ENCODE measurements around the gene KRTAP12-4.
"Not testable (repeated sequence)": the region's sequence is repeated elsewhere in the genome, so short reads cannot be mapped to it uniquely, and the experiment has no call there.

KRTAP12-4 gene

GRCh38 chr21:44666401-44667320 lies 12.2 kb upstream of the KRTAP12-4 start, which contains the start of gene KRTAP12-2:
KRTAP12-2 (minus strand) TSS chr21:44666927; CDS start chr21:44666886, 41 bp downstream.
- Histone ChIP-seq H4K20me1 (ENCODE audit: insufficient read depth, low read length) (no peaks in the 10 kb centered on the region), H3K4me3 (ENCODE audit: low read depth, low read length, poor library complexity, severe bottlenecking) (no peak within 1 kb of the TSS), H3K36me3 (ENCODE audit: insufficient read depth, low read length) (no peaks in the 10 kb centered on the region), H3K79me2 (ENCODE audit: insufficient read depth, low read length) (no peaks in the 10 kb centered on the region), H3K27me3 (ENCODE audit: insufficient read depth, low read length) (no peaks in the 10 kb centered on the region; the same call in 1 of the 2 replicates), H3K4me1 (ENCODE audit: insufficient read depth, low read length, severe bottlenecking) (no peaks in the 10 kb centered on the region), H3K27ac (ENCODE audit: low read depth, low read length, poor library complexity, severe bottlenecking) (no peak within 1 kb of the TSS), H3F3A (ENCODE audit: insufficient read depth, low read length) (no peaks in the 10 kb centered on the region), H3K9ac (ENCODE audit: low read length) (no peak within 1 kb of the TSS), H3K9me3 (ENCODE audit: low read length) (no peaks in the 10 kb centered on the region), H3K4me2 (ENCODE audit: low read length) (no peak within 1 kb of the TSS), H3K9me2 (ENCODE audit: low read depth, low read length) (no peaks in the 10 kb centered on the region), H2AFZ (ENCODE audit: low read length) (no peak within 1 kb of the TSS)
- TF ChIP-seq CTCF (IDR thresholded peaks at IDR 0.05; ENCODE audit: low read length) (no peak), EZH2 (IDR thresholded peaks at IDR 0.05; ENCODE audit: borderline replicate concordance, low read length) (no peak)

- Histone ChIP-seq H3K9me2 (ENCODE audit: low read depth, low read length) (no peaks in the 10 kb centered on the region), H3F3A (ENCODE audit: insufficient read depth, low read length) (no peaks in the 10 kb centered on the region), H3K9ac (ENCODE audit: low read length) (no peak overlapping the region), H3K36me3 (ENCODE audit: insufficient read depth, low read length) (no peaks in the 10 kb centered on the region), H3K4me2 (ENCODE audit: low read length) (no peak overlapping the region), H4K20me1 (ENCODE audit: insufficient read depth, low read length) (no peaks in the 10 kb centered on the region), H3K79me2 (ENCODE audit: insufficient read depth, low read length) (no peaks in the 10 kb centered on the region), H3K9me3 (ENCODE audit: low read length) (no peaks in the 10 kb centered on the region), H3K27ac (ENCODE audit: low read depth, low read length, poor library complexity, severe bottlenecking) (no peak overlapping the region), H3K4me3 (ENCODE audit: low read depth, low read length, poor library complexity, severe bottlenecking) (no peak overlapping the region), H3K4me1 (ENCODE audit: insufficient read depth, low read length, severe bottlenecking) (no peaks in the 10 kb centered on the region), H2AFZ (ENCODE audit: low read length) (no peak overlapping the region), H3K27me3 (ENCODE audit: insufficient read depth, low read length) (no peaks in the 10 kb centered on the region; the same call in 1 of the 2 replicates)
- TF ChIP-seq CTCF (IDR thresholded peaks at IDR 0.05; ENCODE audit: low read length) (no peak), EZH2 (IDR thresholded peaks at IDR 0.05; ENCODE audit: borderline replicate concordance, low read length) (no peak)
Observed at GRCh38 chr21:44664691-44665090, 10.2 kb upstream of the KRTAP12-4 start.

GRCh38 chr21:44661567-44661966 lies 7.1 kb upstream of the KRTAP12-4 start:
- not testable (repeated sequence) for H4K20me1 ChIP-seq (ENCODE audit: insufficient read depth, low read length); H3K79me2 ChIP-seq (ENCODE audit: insufficient read depth, low read length); H3K4me3 ChIP-seq (ENCODE audit: low read depth, low read length, poor library complexity, severe bottlenecking); H3K9ac ChIP-seq (ENCODE audit: low read length); H3K36me3 ChIP-seq (ENCODE audit: insufficient read depth, low read length); H3K27ac ChIP-seq (ENCODE audit: low read depth, low read length, poor library complexity, severe bottlenecking); H3K9me2 ChIP-seq (ENCODE audit: low read depth, low read length); H3K4me2 ChIP-seq (ENCODE audit: low read length); H2AFZ ChIP-seq (ENCODE audit: low read length); H3K4me1 ChIP-seq (ENCODE audit: insufficient read depth, low read length, severe bottlenecking); H3F3A ChIP-seq (ENCODE audit: insufficient read depth, low read length); H3K9me3 ChIP-seq (ENCODE audit: low read length)
- H3K27me3 ChIP-seq (ENCODE audit: insufficient read depth, low read length): peaks cover 12% of the 10 kb centered on the region; the same call in 1 of the 2 replicates

Data from OCI-LY1 (cell line).